Activated B cell treated with CpG ODN at 0.5 μM for 24 hours (primary cell): Measurements from ENCODE around the gene CCR7. TPM values are rescaled to one million over a fixed set of nuclear protein-coding genes. Genes with fewer than 3 reads are reported as not detected.

Experiments used
- ATAC-seq: fragments of 200-7000 bp; cut with Tn5 transposase; one replicate; pipeline ENCODE4 v1.10.0; 2021; ENCODE audit warnings: low read depth, mild to moderate bottlenecking, moderate library complexity
- CTCF ChIA-PET: fragments of 350-600 bp; sonication (Branson Sonifier 250); formaldehyde crosslinking; loops from one replicate; lab custom pipeline; 2021; ENCODE audit warnings: antibody characterized with exemption; lab: Charles Lee
- POLR2A ChIA-PET: fragments of 350-600 bp; sonication (Branson Sonifier 250); formaldehyde crosslinking; loops from one replicate; lab custom pipeline; 2021; ENCODE audit warnings: antibody characterized with exemption; lab: Charles Lee
- DNase-seq: peaks from one replicate; pipeline ENCODE4 v3.0.0; 2022
- H3K27ac Mint-ChIP-seq: one replicate; pipeline ENCODE4 v1.8.0; 2020; ENCODE audit warnings: mixed read lengths
- H3K27me3 Mint-ChIP-seq: one replicate; pipeline ENCODE4 v1.8.0; 2021; ENCODE audit warnings: mixed read lengths
- H3K36me3 Mint-ChIP-seq: one replicate; pipeline ENCODE4 v1.8.0; 2021; ENCODE audit warnings: low read depth, mixed read lengths
- H3K4me1 Mint-ChIP-seq: one replicate; pipeline ENCODE4 v1.8.0; 2021; ENCODE audit warnings: mixed read lengths
- H3K4me3 Mint-ChIP-seq: one replicate; pipeline ENCODE4 v1.8.0; 2020; ENCODE audit warnings: mild to moderate bottlenecking, mixed read lengths
- H3K9me3 Mint-ChIP-seq: one replicate; pipeline ENCODE4 v1.8.0; 2020; ENCODE audit warnings: mixed read lengths
- intact Hi-C: fragments of 100-400 bp; cut with micrococcal nuclease; formaldehyde crosslinking; loops from one replicate; pipeline ENCODE4 v1.15.1; 2024
- total RNA-seq: library from RNA; stranded (reverse); gene quantifications from 2 replicates; pipeline ENCODE4 v1.2.3, GENCODE V29; 2022
- TF ChIP-seq, protein P1 (sequence below): fragments of 200-600 bp; IDR thresholded peaks from one replicate; pipeline ENCODE4 v1.8.0; 2022; ENCODE audit warnings: antibody characterized with exemption, mild to moderate bottlenecking

Gene CCR7
- total RNA-seq, 1 donor from 2014 or later = 572 TPM

DNA sequence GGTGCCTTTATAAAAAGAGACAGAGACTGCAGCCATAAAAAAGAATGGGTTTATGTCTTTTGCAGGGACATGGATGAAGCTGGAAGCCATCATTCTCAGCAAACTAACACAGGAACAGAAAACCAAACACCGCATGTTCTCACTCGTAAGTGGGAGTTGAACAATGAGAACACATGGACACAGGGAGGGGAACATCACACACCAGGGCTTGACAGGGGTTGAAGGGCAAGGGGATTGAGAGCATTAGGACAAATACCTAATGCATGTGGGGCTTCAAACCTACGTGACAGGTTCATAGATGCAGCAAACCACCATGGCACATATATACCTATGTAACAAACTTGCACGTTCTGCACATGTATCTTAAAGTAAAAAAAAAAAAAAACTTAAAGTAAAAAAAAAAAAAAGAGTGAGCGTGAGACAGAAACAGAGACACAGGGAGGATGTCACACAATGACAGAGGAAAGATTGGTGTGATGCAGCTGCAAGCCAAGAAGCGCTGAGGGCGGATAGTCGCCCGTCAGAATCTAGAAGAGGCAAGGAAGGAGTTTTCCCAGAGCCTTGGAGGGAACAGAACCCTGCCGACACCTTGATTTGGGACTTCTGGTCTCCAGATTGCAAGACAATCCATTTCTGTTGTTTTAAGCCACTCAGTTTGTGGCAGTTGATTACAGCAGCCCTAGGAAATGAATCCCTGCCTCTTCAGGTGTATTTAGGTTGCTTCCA, 36.4 kb downstream of the CCR7 start:
- Mint-ChIP-seq H3K4me3 (no peak overlapping the region), H3K27me3 (no peaks in the 10 kb centered on the region), H3K9me3 (peaks cover 10% of the 10 kb centered on the region), H3K4me1 (peaks cover 38% of the 10 kb centered on the region), H3K36me3 (peaks cover 19% of the 10 kb centered on the region), H3K27ac (no peak overlapping the region)
- TF ChIP-seq, protein P1, sequence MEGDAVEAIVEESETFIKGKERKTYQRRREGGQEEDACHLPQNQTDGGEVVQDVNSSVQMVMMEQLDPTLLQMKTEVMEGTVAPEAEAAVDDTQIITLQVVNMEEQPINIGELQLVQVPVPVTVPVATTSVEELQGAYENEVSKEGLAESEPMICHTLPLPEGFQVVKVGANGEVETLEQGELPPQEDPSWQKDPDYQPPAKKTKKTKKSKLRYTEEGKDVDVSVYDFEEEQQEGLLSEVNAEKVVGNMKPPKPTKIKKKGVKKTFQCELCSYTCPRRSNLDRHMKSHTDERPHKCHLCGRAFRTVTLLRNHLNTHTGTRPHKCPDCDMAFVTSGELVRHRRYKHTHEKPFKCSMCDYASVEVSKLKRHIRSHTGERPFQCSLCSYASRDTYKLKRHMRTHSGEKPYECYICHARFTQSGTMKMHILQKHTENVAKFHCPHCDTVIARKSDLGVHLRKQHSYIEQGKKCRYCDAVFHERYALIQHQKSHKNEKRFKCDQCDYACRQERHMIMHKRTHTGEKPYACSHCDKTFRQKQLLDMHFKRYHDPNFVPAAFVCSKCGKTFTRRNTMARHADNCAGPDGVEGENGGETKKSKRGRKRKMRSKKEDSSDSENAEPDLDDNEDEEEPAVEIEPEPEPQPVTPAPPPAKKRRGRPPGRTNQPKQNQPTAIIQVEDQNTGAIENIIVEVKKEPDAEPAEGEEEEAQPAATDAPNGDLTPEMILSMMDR = no peak
- no peak for DNase-seq
- POLR2A ChIA-PET = interaction anchor here (0.7 to 40.7 kb wide), 5 partner anchors 12 to 286 kb away, joined by 4 to 1450 read pairs (median 7); partner anchors contain the start of gene CCR7
- CTCF ChIA-PET = interaction anchor here (6.8 kb wide), 1 partner anchor 53 kb away, joined by 64 read pairs; no protein-coding TSS in a partner anchor
- intact Hi-C loops = no loop called here
- no peak for ATAC-seq

DNA sequence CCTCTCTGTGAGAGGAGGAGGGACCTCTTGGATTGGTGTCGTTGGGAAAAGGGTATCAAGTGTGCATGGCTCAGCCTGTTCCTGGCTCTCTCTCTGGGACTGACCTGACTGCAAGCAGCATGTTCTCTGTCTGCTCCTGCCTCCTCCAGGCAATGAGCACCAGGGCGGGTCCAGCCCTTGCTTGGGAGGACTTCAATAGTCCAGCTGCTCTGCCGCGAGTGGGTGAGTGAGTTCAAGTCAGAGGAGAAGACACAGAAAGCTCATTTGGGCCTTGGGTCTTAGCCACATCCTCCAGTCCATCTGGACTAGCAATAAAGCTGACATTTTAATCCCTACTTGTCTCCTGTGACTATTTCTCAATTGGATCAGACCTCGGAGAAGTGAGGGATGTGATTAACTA, 38.6 kb downstream of the CCR7 start:
- ChIA-PET CTCF (no interaction called here), POLR2A (no interaction called here)
- ATAC-seq (no peak), DNase-seq (no peak)
- TF ChIP-seq, protein P1 = no peak
- Mint-ChIP-seq H3K36me3 (peaks cover 26% of the 10 kb centered on the region), H3K4me3 (no peak overlapping the region), H3K9me3 (peaks cover 10% of the 10 kb centered on the region), H3K27me3 (no peaks in the 10 kb centered on the region), H3K27ac (no peak overlapping the region), H3K4me1 (peaks cover 18% of the 10 kb centered on the region)
- intact Hi-C loops = no loop called here

DNA sequence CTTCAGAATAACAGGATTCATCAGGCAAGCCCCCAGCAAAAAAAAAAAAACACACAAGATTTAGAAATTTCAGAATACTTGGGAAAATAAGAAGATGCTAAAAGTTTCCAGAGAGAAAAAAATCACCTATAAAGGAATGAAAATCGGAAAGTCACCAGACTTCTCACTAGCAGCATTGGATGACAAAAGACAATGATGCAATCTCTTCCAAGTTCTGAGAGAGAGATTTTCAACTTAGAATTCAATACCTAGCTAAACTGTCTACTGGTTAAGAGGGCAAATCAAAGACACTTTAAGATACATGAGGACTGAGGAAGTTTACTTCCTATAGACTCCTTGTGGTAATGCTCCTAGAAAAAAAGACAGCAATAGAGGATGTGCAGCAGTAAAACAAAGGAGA, 40.0 kb downstream of the CCR7 start:
- CTCF ChIA-PET = interaction anchor here (1.2 kb wide), 1 partner anchor 170 kb away, joined by 3 read pairs; no protein-coding TSS in a partner anchor
- TF ChIP-seq, protein P1 = no peak
- Mint-ChIP-seq H3K36me3 (peaks cover 26% of the 10 kb centered on the region), H3K27ac (no peak overlapping the region), H3K9me3 (peaks cover 10% of the 10 kb centered on the region), H3K27me3 (no peaks in the 10 kb centered on the region), H3K4me3 (no peak overlapping the region), H3K4me1 (peaks cover 6% of the 10 kb centered on the region)
- no peak for ATAC-seq
- intact Hi-C loops = no loop called here
- DNase-seq = no peak
- POLR2A ChIA-PET = interaction anchor here (0.7 kb wide), 1 partner anchor 210 kb away, joined by 4 read pairs; no protein-coding TSS in a partner anchor

DNA sequence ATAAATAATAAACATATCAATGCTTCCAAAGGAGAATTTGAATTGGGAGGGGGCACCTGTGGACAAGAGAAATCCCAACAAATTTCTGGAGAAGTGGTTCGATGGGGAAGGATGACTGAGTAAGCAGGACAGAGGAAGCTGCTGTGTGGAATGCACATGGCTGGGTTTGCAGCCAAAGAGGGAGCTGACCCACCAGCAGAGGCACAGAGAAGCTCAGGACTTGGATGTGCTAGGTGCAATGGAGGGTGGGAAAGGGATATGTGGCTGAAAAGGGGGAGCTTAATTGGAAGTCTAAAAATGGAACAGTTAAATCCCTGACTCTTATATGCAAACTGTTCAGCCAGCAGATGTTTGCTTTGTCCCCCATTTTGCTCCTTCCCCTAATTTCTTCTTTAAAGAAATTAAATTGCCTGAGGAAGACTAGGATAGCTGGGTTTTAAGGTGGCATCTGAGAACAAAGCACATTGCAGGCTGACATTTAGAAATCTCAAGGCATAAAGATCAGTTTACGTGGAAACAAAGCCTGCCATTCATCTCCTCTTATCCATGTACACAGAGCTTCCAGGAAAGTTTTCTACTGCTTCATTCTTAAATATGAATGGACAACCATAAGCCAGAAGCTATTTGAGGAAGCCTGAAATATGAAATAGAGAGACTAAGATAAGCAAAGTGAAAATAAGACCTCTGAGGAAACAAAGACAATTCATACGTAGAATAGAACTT, 40.9 kb downstream of the CCR7 start:
- no peak for ATAC-seq
- H3K36me3 Mint-ChIP-seq = peaks cover 26% of the 10 kb centered on the region

More for the DNA sequence above, 40.9 kb downstream of the CCR7 start:
- Mint-ChIP-seq H3K4me1 (peaks cover 7% of the 10 kb centered on the region), H3K4me3 (no peak overlapping the region), H3K9me3 (peaks cover 10% of the 10 kb centered on the region), H3K27ac (no peak overlapping the region), H3K27me3 (no peaks in the 10 kb centered on the region)
- CTCF ChIA-PET = no interaction called here
- POLR2A ChIA-PET = interaction anchor here (1.5 kb wide), 1 partner anchor 23 kb away, joined by 4 read pairs; no protein-coding TSS in a partner anchor
- intact Hi-C loops = no loop called here
- no peak for DNase-seq
- TF ChIP-seq, protein P1 = no peak
